Endothelial cell of umbilical vein (primary cell): ENCODE data around the gene ZBTB18. TPM values are rescaled to one million over a fixed set of nuclear protein-coding genes. Genes with fewer than 3 reads are reported as not detected.

Experiments used
- BruUV-seq: library from RNA; stranded (reverse); fragments of 400-500 nt; replicated peaks from 2 replicates; lab custom pipeline; 2021; lab: Mats Ljungman, UMichigan
- CTCF ChIA-PET: fragments of 300-600, 350-600 bp; sonication (Branson Sonifier 250); formaldehyde crosslinking; loops from one replicate; lab custom pipeline; 2021; ENCODE audit warnings: antibody characterized with exemption, inconsistent platforms; lab: Charles Lee
- POLR2A ChIA-PET: fragments of 300-600, 350-600 bp; sonication (Branson Sonifier 250); formaldehyde crosslinking; loops from one replicate; lab custom pipeline; 2021; ENCODE audit warnings: antibody characterized with exemption, inconsistent platforms; lab: Charles Lee
- DNase-seq: peaks from one replicate; pipeline ENCODE4 v3.0.0-alpha.2; 2011; ENCODE audit warnings: low read depth, low spot score
- FAIRE-seq: peaks from 2 replicates; lab custom pipeline; 2011; peaks lifted over from hg19 to GRCh38; lab: Jason Lieb, UNC
- H2AFZ ChIP-seq: 2 replicates; pipeline ENCODE4 v1.6.0; 2012; ENCODE audit warnings: low read depth, low read length, control low read depth, inconsistent platforms
- H3K27ac ChIP-seq: 2 replicates; pipeline ENCODE4 v1.5.1; 2011; ENCODE audit warnings: low read depth, mild to moderate bottlenecking, control low read depth, low read length, moderate library complexity; ENCODE audit not compliant: insufficient read depth
- H3K27me3 ChIP-seq, 2 experiments: 2 replicates each; pipeline versions ENCODE4 v1.6.0 to v1.6.1; 2011; ENCODE audit warnings: low read length in 2 of 2, mixed read lengths in 1 of 2; ENCODE audit not compliant: control insufficient read depth in 2 of 2, insufficient read depth in 2 of 2
- H3K36me3 ChIP-seq, 2 experiments: 2 replicates in 1 of 2; 3 replicates in 1 of 2; pipeline ENCODE4 v1.5.1; 2011; ENCODE audit warnings: low read length in 2 of 2, mild to moderate bottlenecking in 1 of 2, moderate library complexity in 1 of 2; ENCODE audit not compliant: control insufficient read depth in 2 of 2, insufficient read depth in 2 of 2; ENCODE audit errors: extremely low read depth in 1 of 2
- H3K4me1 ChIP-seq: 3 replicates; pipeline ENCODE4 v1.5.1; 2011; ENCODE audit warnings: mild to moderate bottlenecking, low read length; ENCODE audit not compliant: control insufficient read depth, insufficient read depth; ENCODE audit errors: extremely low read depth
- H3K4me2 ChIP-seq: 2 replicates; pipeline ENCODE4 v1.6.1; 2011; ENCODE audit warnings: low read length, control low read depth, mixed read lengths; ENCODE audit not compliant: insufficient read depth
- H3K4me3 ChIP-seq, 3 experiments: fragments of 200-600 bp in 1 of 3; sonication (generic), shearing (Covaris generic) in 1 of 3; replicated peaks in 1 of 3; 2 replicates each; pipeline ENCODE4 v1.5.1; 2011 to 2016; ENCODE audit warnings: control low read depth in 3 of 3, low read length in 3 of 3, mild to moderate bottlenecking in 2 of 3, inconsistent platforms in 1 of 3, low read depth in 1 of 3, moderate library complexity in 1 of 3; ENCODE audit not compliant: insufficient read depth in 1 of 3
- H3K79me2 ChIP-seq: 2 replicates; pipeline ENCODE4 v1.6.0; 2012; ENCODE audit warnings: low read length, inconsistent platforms; ENCODE audit not compliant: control insufficient read depth, insufficient read depth
- H3K9ac ChIP-seq: replicated peaks from 2 replicates; pipeline ENCODE3; 2011; ENCODE audit warnings: low read length, control low read depth; ENCODE audit not compliant: insufficient read depth; ENCODE audit errors: extremely low read depth
- H3K9me1 ChIP-seq: replicated peaks from 3 replicates; pipeline ENCODE4 v1.6.0; 2011; ENCODE audit warnings: mild to moderate bottlenecking, low read length; ENCODE audit not compliant: control insufficient read depth, insufficient read depth; ENCODE audit errors: extremely low read depth
- H3K9me3 ChIP-seq: replicated peaks from 2 replicates; pipeline ENCODE4 v1.5.1; 2012; ENCODE audit warnings: low read length, inconsistent platforms; ENCODE audit not compliant: control insufficient read depth, insufficient read depth
- H4K20me1 ChIP-seq: replicated peaks from 2 replicates; pipeline ENCODE3; 2011; ENCODE audit warnings: mild to moderate bottlenecking, low read length; ENCODE audit not compliant: control insufficient read depth, insufficient read depth; ENCODE audit errors: extremely low read depth
- CTCF ChIP-seq, 2 donors: IDR thresholded peaks; 1 replicate in 1 of 2; 2 replicates in 1 of 2; pipeline ENCODE4 v1.5.1; 2011; ENCODE audit warnings: low read length in 2 of 2, mild to moderate bottlenecking in 2 of 2, moderate library complexity in 2 of 2, control low read depth in 1 of 2, inconsistent platforms in 1 of 2, low read depth in 1 of 2; ENCODE audit not compliant: insufficient read depth in 1 of 2; ENCODE audit errors: extremely low read depth in 1 of 2
- EZH2 ChIP-seq: IDR thresholded peaks from 2 replicates; pipeline ENCODE4 v1.6.1; 2012; ENCODE audit warnings: borderline replicate concordance, low read depth, mild to moderate bottlenecking, moderate library complexity, low read length, inconsistent platforms; ENCODE audit not compliant: severe bottlenecking
- FOS ChIP-seq: IDR thresholded peaks from 2 replicates; pipeline ENCODE4 v1.6.1; 2011; ENCODE audit warnings: mild to moderate bottlenecking, low read length, moderate library complexity, borderline replicate concordance; ENCODE audit not compliant: insufficient read depth
- GATA2 ChIP-seq: IDR thresholded peaks from 2 replicates; pipeline ENCODE4 v1.7.0; 2011; ENCODE audit warnings: low read depth, mild to moderate bottlenecking, moderate library complexity, mixed read lengths, low read length; ENCODE audit not compliant: insufficient read length, insufficient read depth
- JUN ChIP-seq: IDR thresholded peaks from 2 replicates; pipeline ENCODE4 v1.6.1; 2011; ENCODE audit warnings: borderline replicate concordance, low read depth; ENCODE audit not compliant: insufficient read length, insufficient read depth
- MYC ChIP-seq: IDR thresholded peaks from one replicate; pipeline ENCODE4 v1.6.1; 2011; ENCODE audit warnings: mild to moderate bottlenecking, low read depth, low read length
- POLR2A ChIP-seq: IDR thresholded peaks from 2 replicates; pipeline ENCODE4 v1.6.1; 2012; ENCODE audit warnings: low read depth, mild to moderate bottlenecking, control low read depth, low read length
- POLR2AphosphoS5 ChIP-seq: IDR thresholded peaks from 2 replicates; pipeline ENCODE4 v1.6.1; 2012; ENCODE audit warnings: low read depth, mild to moderate bottlenecking, control low read depth, low read length, moderate library complexity; ENCODE audit not compliant: insufficient read depth
- dilution Hi-C: fragments of 300-500 bp; cut with MboI; formaldehyde crosslinking; loops from one replicate; pipeline ENCODE4 v1.15.0; 2019; ENCODE audit warnings: low sequenced_read_pairs; ENCODE audit not compliant: extremely low pct_ligation_motif_present
- intact Hi-C: fragments of 100-400 bp; cut with micrococcal nuclease; formaldehyde crosslinking; loops from one replicate; pipeline ENCODE4 v1.10.0; 2022
- polyA plus RNA-seq, 4 experiments: library from polyadenylated mRNA; depleted of rRNA in 3 of 4; stranded (reverse) in 3 of 4; unstranded in 1 of 4; fragments of >200 nt; gene quantifications; 2 replicates each; pipeline versions ENCODE4 v1.2.1 to v1.2.3, GENCODE V29; 2011 to 2012; ENCODE audit warnings: missing spikeins in 1 of 4
- total RNA-seq: library from RNA; stranded (reverse); gene quantifications from 2 replicates; pipeline ENCODE4 v1.2.3, GENCODE V29; 2021
- TF ChIP-seq, protein P1 (sequence below): IDR thresholded peaks from 2 replicates; pipeline ENCODE4 v1.6.1; 2011; ENCODE audit not compliant: insufficient read depth, insufficient read length

ZBTB18 gene
- total and polyA plus RNA-seq, 2 donors (not counting 3 experiments of a cell fraction or from before 2014, with no cell fraction given): 15.5 to 21.1 TPM

- no peak for TF ChIP-seq POLR2AphosphoS5
- no peak for TF ChIP-seq FOS
- TF ChIP-seq POLR2A: no peak
- TF ChIP-seq EZH2: no peak
- TF ChIP-seq JUN: no peak
- TF ChIP-seq GATA2: no peak
- TF ChIP-seq, protein P1, sequence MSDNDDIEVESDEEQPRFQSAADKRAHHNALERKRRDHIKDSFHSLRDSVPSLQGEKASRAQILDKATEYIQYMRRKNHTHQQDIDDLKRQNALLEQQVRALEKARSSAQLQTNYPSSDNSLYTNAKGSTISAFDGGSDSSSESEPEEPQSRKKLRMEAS: no peak
- no peak for TF ChIP-seq MYC
- TF ChIP-seq CTCF (IDR thresholded peaks at IDR 0.05; ENCODE audit: extremely low read depth in 1 of 2, insufficient read depth in 1 of 2, low read depth in 1 of 2, low read length in 2 of 2): no peak
- BruUV-seq: no TSS peak
- Histone ChIP-seq H4K20me1 (no peaks in the 10 kb centered on the region), H2AFZ (no peak overlapping the region), H3K4me2 (no peak overlapping the region), H3K27me3 (no peaks in the 10 kb centered on the region), H3K27ac (no peak overlapping the region), H3K4me1 (no peaks in the 10 kb centered on the region), H3K4me3 (no peak overlapping the region), H3K9me1 (no peaks in the 10 kb centered on the region), H3K9me3 (no peaks in the 10 kb centered on the region), H3K36me3 (no peaks in the 10 kb centered on the region), H3K79me2 (no peaks in the 10 kb centered on the region), H3K9ac (no peak overlapping the region)
- no peak for FAIRE-seq
- intact Hi-C loops (no loop called here), dilution Hi-C loops (no loop called here)
- DNase-seq: no peak
- ChIA-PET CTCF (no interaction called here), POLR2A (no interaction called here)
These were observed 13.8 kb upstream of the ZBTB18 start for GRCh38 chr1:244037252-244037651.
